GM12865 (cell line): Measurements from ENCODE around the gene PSMD9.
"Not testable (repeated sequence)": the region's sequence is repeated elsewhere in the genome, so short reads cannot be mapped to it uniquely, and the experiment has no call there.

Source experiments
- DNase-seq: peaks from one replicate; pipeline ENCODE4 v3.0.0; 2010; ENCODE audit warnings: low read depth
- H3K4me3 ChIP-seq: 2 replicates; pipeline ENCODE4 v1.5.1; 2011; ENCODE audit warnings: mild to moderate bottlenecking, low read depth, low read length, control low read depth
- TF ChIP-seq, protein P1 (sequence below): IDR thresholded peaks from 2 replicates; pipeline ENCODE4 v1.5.1; 2011; ENCODE audit warnings: low read length, control low read depth, low read depth, inconsistent platforms; ENCODE audit not compliant: insufficient read depth; ENCODE audit errors: missing control alignments

The PSMD9 gene

GRCh38 chr12:121849665-121850064 is 38.9 kb upstream of the PSMD9 start:
- DNase-seq = no peak
- no peak overlapping the region for H3K4me3 ChIP-seq
- TF ChIP-seq, protein P1, sequence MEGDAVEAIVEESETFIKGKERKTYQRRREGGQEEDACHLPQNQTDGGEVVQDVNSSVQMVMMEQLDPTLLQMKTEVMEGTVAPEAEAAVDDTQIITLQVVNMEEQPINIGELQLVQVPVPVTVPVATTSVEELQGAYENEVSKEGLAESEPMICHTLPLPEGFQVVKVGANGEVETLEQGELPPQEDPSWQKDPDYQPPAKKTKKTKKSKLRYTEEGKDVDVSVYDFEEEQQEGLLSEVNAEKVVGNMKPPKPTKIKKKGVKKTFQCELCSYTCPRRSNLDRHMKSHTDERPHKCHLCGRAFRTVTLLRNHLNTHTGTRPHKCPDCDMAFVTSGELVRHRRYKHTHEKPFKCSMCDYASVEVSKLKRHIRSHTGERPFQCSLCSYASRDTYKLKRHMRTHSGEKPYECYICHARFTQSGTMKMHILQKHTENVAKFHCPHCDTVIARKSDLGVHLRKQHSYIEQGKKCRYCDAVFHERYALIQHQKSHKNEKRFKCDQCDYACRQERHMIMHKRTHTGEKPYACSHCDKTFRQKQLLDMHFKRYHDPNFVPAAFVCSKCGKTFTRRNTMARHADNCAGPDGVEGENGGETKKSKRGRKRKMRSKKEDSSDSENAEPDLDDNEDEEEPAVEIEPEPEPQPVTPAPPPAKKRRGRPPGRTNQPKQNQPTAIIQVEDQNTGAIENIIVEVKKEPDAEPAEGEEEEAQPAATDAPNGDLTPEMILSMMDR = no peak

DNA sequence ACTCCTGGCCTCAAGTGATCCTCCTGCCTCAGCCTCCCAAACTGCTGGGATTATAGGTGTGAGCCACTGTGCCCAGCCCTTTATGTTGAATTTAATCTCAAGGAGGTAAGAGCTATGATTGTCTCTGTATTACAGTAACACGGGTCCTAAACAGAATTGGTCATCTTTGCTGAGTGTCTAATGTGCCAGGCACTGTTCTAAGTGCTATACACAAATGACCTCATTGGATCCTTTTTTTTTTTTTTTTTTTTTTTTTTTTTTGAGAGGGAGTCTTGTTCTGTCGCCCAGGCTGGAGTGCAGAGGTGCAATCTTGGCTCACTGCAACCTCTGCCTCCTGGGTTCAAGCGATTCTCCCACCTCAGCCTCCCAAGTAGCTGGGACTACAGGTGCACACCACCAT is 36.2 kb upstream of the PSMD9 start:
- not testable (repeated sequence) for DNase-seq

GRCh38 chr12:121857322-121858246 is 31.0 kb upstream of the PSMD9 start:
- TF ChIP-seq, protein P1 = no peak
- no peak overlapping the region for H3K4me3 ChIP-seq
- DNase-seq = no peak

More for the DNA sequence above, 36.2 kb upstream of the PSMD9 start:
- not testable (repeated sequence) for H3K4me3 ChIP-seq

DNA sequence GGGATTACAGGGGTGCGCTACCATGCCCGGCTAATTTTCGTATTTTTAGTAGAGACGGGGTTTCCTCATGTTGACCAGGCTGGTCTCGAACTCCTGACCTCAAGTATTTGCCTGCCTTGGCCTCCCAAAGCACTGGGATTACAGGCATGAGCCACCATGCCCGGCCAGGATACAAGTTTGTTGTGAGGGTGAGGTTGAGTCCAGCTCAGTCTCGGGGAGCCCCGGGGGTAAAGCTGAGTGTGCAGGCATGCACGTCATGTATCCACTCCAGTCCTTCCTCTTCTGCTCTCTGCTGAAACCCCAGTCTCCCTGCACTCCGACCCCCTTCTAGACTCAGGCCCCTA is 30.3 kb upstream of the PSMD9 start:
- TF ChIP-seq, protein P1 = no peak
- no peak overlapping the region for H3K4me3 ChIP-seq
- no peak for DNase-seq

DNA sequence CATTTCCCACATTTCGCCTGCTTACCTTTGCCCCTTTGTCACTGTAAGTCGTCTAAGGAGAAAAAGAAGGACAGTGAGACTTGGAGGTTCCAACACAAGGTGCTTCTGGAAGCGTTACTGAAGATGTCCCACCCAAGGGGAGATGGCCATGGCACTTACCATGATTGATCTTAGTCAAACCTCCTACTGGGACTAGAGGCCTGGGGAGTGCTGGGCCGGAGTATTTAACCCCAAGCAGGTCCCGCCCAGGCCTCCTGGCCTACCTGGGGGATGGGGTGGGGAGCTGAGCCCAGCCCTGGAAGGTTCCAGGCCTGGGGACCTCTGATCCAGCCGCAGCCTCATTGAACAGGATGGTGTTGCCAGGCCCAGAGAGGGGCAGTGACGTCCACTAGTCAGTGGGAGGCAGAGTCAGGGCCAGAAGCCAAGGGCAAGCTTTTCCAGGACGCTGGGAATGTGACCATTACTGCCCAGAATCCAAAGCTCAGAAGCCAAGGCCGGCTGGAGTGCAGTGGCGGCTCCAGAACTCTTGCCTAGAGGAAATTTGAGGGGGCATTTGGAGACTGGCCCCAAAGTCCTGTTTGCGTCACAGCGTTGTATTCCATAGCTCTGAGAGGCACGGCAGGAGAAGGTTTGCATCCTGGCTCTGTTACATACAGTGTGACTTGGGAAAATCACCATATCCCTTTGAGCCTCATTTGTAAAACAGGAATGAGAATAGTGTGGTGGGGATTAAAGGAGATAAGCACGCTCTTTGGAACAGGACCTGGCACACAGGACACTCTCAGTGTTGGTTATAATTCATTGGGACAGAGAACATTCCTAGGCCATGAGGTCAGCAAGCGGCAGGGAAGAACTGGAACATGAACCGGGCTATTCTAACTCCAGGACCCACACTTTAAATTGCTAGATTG is 29.7 kb upstream of the PSMD9 start, which contains the start of gene HPD:
Gene HPD, minus strand, starts transcription at position 198 of the 911 bp plus-strand sequence. Its CDS starts 36 bp downstream, at position 162.
- DNase-seq = no peak
- H3K4me3 ChIP-seq = no peak within 1 kb of the TSS
- TF ChIP-seq, protein P1 = no peak

- H3K4me3 ChIP-seq = no peak overlapping the region
- no peak for DNase-seq
- TF ChIP-seq, protein P1 = no peak
These were observed 28.3 kb upstream of the PSMD9 start for GRCh38 chr12:121860257-121860656.

- not testable (repeated sequence) for DNase-seq, H3K4me3 ChIP-seq
These were observed 27.9 kb upstream of the PSMD9 start for GRCh38 chr12:121860699-121861098.
